Stimulated activated CD4-positive, alpha-beta T cell treated with anti-CD3 and anti-CD28 coated beads, Interleukin-15, amount 100 ng/mL, for 1 hour (primary cell): ENCODE measurements around the gene DNAJC7.
"Not testable (repeated sequence)": the region's sequence is repeated elsewhere in the genome, so short reads cannot be mapped to it uniquely, and the experiment has no call there.

Experiments
- DNase-seq, 2 donors: peaks; one replicate each; pipeline ENCODE4 v3.0.0-alpha.2; 2020; ENCODE audit warnings: low read depth in 1 of 2, low spot score in 1 of 2

Gene DNAJC7

GRCh38 chr17:42013740-42014139, 3.5 kb downstream of the DNAJC7 start:
- DNase-seq = not testable (repeated sequence)

- not testable (repeated sequence) for DNase-seq
These were observed 4.9 kb downstream of the DNAJC7 start for GRCh38 chr17:42012363-42012762.

- DNase-seq = no peak
These were observed 6.2 kb downstream of the DNAJC7 start for GRCh38 chr17:42010898-42011516.

- not testable (repeated sequence) for DNase-seq
These were observed 7.0 kb downstream of the DNAJC7 start for GRCh38 chr17:42010266-42010680.

- no peak for DNase-seq
These were observed 8.1 kb downstream of the DNAJC7 start for GRCh38 chr17:42009170-42009569.

GRCh38 chr17:42005166-42005565, 12.1 kb downstream of the DNAJC7 start:
- no peak for DNase-seq

- DNase-seq = no peak
These were observed 14.4 kb downstream of the DNAJC7 start for GRCh38 chr17:42002792-42003301.

- no peak for DNase-seq
These were observed 15.0 kb downstream of the DNAJC7 start for GRCh38 chr17:42002175-42002791.

GRCh38 chr17:42001729-42002128, 15.5 kb downstream of the DNAJC7 start:
- no peak for DNase-seq

GRCh38 chr17:42000413-42001133, 16.7 kb downstream of the DNAJC7 start:
- no peak for DNase-seq

- no peak for DNase-seq
These were observed 18.7 kb downstream of the DNAJC7 start for GRCh38 chr17:41998497-41998896.

- DNase-seq = no peak
These were observed 20.4 kb downstream of the DNAJC7 start for GRCh38 chr17:41996855-41997164.

- DNase-seq = no peak
These were observed 24.7 kb downstream of the DNAJC7 start for GRCh38 chr17:41992576-41992975.

GRCh38 chr17:41989702-41990419, 27.4 kb downstream of the DNAJC7 start:
- no peak for DNase-seq

GRCh38 chr17:41988418-41988817, 28.8 kb downstream of the DNAJC7 start:
- no peak for DNase-seq

GRCh38 chr17:41987642-41988041, 29.6 kb downstream of the DNAJC7 start:
- no peak for DNase-seq

- no peak for DNase-seq
These were observed 30.6 kb downstream of the DNAJC7 start for GRCh38 chr17:41986634-41987033.

GRCh38 chr17:41985919-41986318, 31.3 kb downstream of the DNAJC7 start:
- DNase-seq = no peak

- DNase-seq = no peak
These were observed 32.8 kb downstream of the DNAJC7 start for GRCh38 chr17:41984454-41984853.

- no peak for DNase-seq
These were observed 35.0 kb downstream of the DNAJC7 start for GRCh38 chr17:41982026-41982760.

- no peak for DNase-seq
These were observed 39.2 kb downstream of the DNAJC7 start for GRCh38 chr17:41977991-41978390.
